NCI-H526 treated with DMSO at 0.1 percent for 48 hours (cell line): ENCODE measurements around the gene KDM3A.
A peak's percentile ranks its signal among the peaks of the same experiment; 100 is the strongest.

Experiments used
- DNase-seq: peaks from one replicate; lab custom pipeline; 2025; lab: John Stamatoyannopoulos, UW

Gene KDM3A

DNA sequence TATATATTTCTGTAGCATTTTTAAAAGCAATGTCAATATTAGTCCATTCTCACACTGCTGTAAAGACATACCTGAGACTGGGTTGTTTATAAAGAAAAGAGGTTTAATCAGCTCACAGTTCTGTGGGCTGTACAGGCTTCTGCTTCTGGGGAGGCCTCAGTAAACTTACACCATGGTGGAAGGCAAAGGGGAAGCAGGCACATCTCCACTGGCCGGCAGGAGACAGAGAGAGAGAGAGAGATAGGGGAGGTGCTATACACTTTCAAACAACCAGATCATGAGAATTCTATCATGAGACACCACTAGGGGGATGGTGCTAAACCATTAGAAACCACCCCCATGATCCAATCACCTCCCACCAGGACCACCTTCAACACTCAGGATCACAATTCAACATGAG lies 79.0 kb downstream of the KDM3A start:
- DNase-seq, result no peak

DNA sequence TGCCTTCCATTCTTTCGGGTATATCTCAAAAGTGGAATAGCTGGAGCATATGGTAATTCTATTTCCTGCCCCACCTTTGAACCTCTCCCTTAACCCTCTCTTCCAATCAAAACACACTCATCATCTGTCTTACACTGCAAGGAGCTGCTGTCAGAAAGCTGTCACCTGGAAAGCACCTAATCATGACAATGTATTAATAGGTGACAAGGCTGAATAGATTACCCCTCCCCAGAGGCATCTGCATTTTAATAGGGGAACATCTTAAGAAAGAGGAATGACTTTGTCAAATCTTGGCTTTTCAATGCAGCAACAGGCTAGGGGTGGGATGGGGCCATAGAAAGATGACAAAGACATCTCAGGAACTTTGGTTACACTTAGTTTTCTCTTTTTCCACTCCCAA lies 80.8 kb downstream of the KDM3A start:
- no peak for DNase-seq

- no peak for DNase-seq
Measured at GRCh38 chr2:86522711-86523110, 81.5 kb downstream of the KDM3A start.

GRCh38 chr2:86523491-86523890 lies 82.3 kb downstream of the KDM3A start:
- DNase-seq, result no peak

- peak; percentile 78 for DNase-seq
Measured at GRCh38 chr2:86525421-86526340, 84.5 kb downstream of the KDM3A start.

DNA sequence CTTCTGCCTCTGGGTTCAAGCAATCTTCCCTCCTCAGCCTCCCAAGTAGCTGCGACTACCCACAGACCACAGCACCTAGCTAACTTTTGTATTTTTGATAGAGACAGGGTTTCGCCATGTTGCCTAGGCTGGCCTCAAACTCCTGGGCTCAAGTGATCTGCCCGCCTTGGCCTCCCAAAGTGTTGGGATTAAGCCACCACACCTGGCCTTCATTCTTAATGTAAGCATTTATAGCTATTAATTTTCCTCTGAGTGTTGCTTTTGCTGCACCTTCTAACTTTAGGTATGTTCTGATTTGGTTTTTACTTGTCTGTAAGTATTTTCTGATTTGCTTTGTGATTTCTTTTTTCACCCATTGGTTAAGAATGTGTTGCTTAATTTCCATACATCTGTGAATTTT lies 92.4 kb downstream of the KDM3A start:
- no peak for DNase-seq

DNA sequence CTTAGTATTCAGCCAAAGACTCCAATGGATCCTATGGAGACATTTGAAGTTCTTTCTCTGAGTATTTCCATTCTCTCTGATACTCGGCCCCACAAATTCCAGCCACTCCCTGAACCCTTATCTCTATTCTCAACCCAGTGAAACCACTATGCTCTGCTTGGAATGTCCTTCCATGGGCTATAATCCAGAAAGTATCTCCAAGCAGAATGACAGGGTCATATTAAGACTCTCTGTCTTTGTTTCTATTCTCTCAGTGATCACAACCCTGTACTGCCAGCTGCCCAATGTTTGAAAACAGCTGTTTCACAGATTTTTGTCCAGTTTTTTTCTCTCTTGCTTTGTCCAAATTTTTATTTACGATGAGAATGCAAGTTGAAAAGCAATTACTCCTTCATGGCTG lies 100.2 kb downstream of the KDM3A start:
- no peak for DNase-seq
